Activated gamma-delta T cell treated with anti-CD3 and anti-CD28 coated beads, Interleukin-2, amount 50 U/mL, for 16 hours (primary cell): ENCODE data around the gene IL18BP.

Experiments used
- DNase-seq: peaks from one replicate; pipeline ENCODE4 v3.0.0-alpha.2; 2020; ENCODE audit warnings: low read depth

IL18BP gene

GRCh38 chr11:71996946-71997345 is 1.8 kb upstream of the IL18BP start:
- DNase-seq, result no peak

- no peak for DNase-seq
These were observed 1.1 kb upstream of the IL18BP start for GRCh38 chr11:71997594-71997993.

GRCh38 chr11:71998061-71998460 is 648 bp upstream of the IL18BP start:
- no peak for DNase-seq

- DNase-seq, result no peak
These were observed 653 bp downstream of the IL18BP start for GRCh38 chr11:71999362-71999761.

GRCh38 chr11:71999798-72000197 is 1.1 kb downstream of the IL18BP start:
- no peak for DNase-seq

- no peak for DNase-seq
These were observed 1.6 kb downstream of the IL18BP start for GRCh38 chr11:72000202-72000867.

GRCh38 chr11:72001285-72001684 is 2.6 kb downstream of the IL18BP start:
- DNase-seq, result no peak

GRCh38 chr11:72001834-72002591 is 3.3 kb downstream of the IL18BP start:
- DNase-seq, result no peak

GRCh38 chr11:72002841-72003775 is 4.4 kb downstream of the IL18BP start:
- no peak for DNase-seq

- DNase-seq, result no peak
These were observed 5.1 kb downstream of the IL18BP start for GRCh38 chr11:72003776-72004171.

- DNase-seq, result no peak
These were observed 6.0 kb downstream of the IL18BP start for GRCh38 chr11:72004515-72005346.

- no peak for DNase-seq
These were observed 6.9 kb downstream of the IL18BP start for GRCh38 chr11:72005347-72006260.

- DNase-seq, result no peak
These were observed 7.8 kb downstream of the IL18BP start for GRCh38 chr11:72006309-72007088.

GRCh38 chr11:72007089-72007476 is 8.4 kb downstream of the IL18BP start:
- no peak for DNase-seq

- no peak for DNase-seq
These were observed 8.9 kb downstream of the IL18BP start for GRCh38 chr11:72007587-72007986.

- DNase-seq, result no peak
These were observed 10.0 kb downstream of the IL18BP start for GRCh38 chr11:72008728-72009127.

- no peak for DNase-seq
These were observed 10.4 kb downstream of the IL18BP start for GRCh38 chr11:72009156-72009555.

- DNase-seq, result no peak
These were observed 12.0 kb downstream of the IL18BP start for GRCh38 chr11:72010529-72011233.

GRCh38 chr11:72012091-72012630 is 13.5 kb downstream of the IL18BP start:
- DNase-seq, result no peak
